AG09319 (cell line): ENCODE results near the gene KLHL29.
"Not testable (repeated sequence)": the region's sequence is repeated elsewhere in the genome, so short reads cannot be mapped to it uniquely, and the experiment has no call there.

Experiments
- DNase-seq: peaks from one replicate; pipeline ENCODE4 v3.0.0-alpha.2; 2010; ENCODE audit warnings: low read depth; ENCODE audit errors: extremely low read depth
- TF ChIP-seq, protein P1 (sequence below): IDR thresholded peaks from 2 replicates; pipeline ENCODE4 v1.5.1; 2011; ENCODE audit warnings: low read depth, mild to moderate bottlenecking, inconsistent platforms, low read length, moderate library complexity

KLHL29 gene

DNA sequence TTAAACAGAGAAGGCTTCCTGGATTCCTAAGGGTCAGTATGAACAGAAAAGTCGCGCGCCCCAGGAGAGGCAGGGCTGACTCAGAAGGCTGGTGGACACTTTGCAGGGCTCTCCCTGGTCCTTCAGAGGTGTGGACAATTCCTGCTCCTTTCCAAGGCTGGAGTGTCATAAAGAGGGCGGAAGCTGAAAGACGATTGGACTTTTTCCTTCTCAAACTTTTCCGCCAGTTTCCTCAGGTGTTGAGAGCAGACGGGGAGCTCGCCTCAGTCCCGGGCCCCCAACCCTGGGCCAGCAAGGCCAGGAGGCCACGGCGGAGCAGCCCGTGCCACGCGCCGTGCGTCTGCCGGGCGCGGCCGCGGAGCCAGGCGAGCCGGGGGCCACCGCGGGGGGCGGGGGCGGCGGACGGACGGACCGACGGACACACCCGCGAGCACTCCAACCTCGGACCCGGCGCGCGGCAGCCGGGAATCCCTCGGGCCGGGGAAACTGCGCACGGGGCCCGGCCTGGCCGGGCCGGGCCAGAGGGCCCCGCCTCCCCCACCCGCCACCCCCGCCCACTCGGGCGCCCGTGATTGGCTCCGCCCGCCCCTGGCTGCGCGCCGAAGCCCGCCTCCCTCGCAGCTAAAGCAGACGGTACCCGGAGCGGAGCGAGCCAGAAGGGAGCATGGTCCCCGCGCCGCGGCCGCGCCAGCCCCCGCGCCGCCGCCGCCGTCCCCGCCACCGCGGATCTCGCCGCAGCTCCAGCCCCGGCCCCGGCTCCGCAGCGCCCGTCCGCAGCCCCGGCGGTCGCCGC, at the start of gene KLHL29:
Gene KLHL29 (plus strand): TSS at position 629 of the 793 bp plus-strand sequence. CDS start 177,018 bp downstream, outside the sequence.
- no peak for DNase-seq
- TF ChIP-seq, protein P1, sequence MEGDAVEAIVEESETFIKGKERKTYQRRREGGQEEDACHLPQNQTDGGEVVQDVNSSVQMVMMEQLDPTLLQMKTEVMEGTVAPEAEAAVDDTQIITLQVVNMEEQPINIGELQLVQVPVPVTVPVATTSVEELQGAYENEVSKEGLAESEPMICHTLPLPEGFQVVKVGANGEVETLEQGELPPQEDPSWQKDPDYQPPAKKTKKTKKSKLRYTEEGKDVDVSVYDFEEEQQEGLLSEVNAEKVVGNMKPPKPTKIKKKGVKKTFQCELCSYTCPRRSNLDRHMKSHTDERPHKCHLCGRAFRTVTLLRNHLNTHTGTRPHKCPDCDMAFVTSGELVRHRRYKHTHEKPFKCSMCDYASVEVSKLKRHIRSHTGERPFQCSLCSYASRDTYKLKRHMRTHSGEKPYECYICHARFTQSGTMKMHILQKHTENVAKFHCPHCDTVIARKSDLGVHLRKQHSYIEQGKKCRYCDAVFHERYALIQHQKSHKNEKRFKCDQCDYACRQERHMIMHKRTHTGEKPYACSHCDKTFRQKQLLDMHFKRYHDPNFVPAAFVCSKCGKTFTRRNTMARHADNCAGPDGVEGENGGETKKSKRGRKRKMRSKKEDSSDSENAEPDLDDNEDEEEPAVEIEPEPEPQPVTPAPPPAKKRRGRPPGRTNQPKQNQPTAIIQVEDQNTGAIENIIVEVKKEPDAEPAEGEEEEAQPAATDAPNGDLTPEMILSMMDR, result no peak

DNA sequence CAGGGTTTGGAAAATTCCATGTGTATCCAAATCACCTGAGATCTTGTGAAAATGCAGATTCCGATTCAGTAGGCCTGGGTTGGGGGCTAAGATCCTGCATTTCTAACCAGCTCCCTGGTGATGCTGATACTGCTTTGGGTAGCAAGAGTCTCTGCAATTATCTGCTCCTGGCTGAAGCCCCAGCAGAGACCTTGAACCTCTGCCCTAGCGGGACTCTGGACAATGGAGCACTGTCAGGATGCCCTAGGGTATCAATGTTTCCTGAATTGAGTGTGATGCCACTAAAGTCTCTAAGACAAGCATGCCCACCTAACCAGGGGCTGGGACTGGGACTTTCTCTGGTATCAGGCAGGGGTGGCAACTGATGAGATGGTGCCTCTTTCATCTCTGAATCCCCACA, 49.4 kb upstream of the KLHL29 start:
- DNase-seq, result no peak
- TF ChIP-seq, protein P1, result no peak

DNA sequence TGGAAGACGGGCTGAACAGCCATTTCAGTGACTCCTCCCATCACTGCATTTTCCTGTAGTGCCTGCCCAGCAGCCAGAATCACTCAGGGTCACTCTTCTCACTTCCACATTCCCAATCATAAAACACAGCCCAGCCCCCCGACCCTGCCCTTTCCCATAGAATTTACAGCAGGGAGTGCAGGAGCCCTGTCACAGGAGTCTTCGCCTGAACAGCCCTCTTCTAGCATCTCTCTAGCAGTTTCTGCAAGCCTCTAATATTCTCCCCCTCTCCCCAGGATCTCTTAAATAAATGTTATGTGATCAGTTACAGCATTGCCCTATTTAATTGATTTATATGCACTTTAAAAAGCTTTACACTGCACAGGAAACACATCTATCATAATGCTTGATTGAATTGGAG, 42.9 kb upstream of the KLHL29 start:
- TF ChIP-seq, protein P1, result no peak
- DNase-seq, result no peak

DNA sequence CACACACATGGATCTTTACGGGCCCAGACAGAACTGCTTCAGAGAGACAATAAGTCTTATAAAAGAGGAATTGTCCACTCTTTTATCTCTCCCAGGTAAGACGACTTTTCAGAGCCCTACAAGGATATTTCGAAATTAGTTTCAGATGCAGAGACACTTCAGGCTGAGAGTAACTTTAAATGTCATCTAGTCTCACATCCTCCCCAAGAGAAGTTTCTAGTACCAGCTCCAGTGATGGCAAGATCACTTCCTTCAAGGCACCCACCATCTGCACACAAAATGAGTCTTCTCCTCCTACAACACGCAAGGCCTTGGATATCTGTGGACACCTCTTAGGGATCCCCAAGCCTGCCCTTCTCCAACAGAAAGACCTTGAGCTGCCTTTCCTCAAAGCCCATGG, 39.0 kb upstream of the KLHL29 start:
- TF ChIP-seq, protein P1, result no peak

DNA sequence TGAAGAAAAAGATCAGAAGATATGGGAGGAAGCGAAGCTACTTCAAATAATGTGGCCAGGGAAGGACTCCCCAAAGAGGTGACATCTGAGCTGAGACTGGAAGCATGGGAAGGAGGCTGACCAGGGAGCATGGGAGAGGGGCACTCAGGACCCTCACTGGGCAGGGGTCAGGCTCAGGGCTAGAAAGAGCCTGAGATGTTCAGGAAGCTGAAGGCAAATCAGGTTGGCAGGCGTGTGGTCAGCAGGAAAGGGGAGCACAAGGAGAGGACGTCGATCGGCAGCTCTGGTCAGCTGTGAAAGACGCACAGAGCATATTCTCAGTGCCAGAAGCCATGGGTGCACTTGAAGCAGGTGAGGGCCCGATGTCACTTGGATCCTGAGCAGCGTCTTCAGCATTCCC, 38.2 kb upstream of the KLHL29 start:
- no peak for DNase-seq
- TF ChIP-seq, protein P1, result no peak

More for the DNA sequence above, 39.0 kb upstream of the KLHL29 start:
- DNase-seq, result no peak

DNA sequence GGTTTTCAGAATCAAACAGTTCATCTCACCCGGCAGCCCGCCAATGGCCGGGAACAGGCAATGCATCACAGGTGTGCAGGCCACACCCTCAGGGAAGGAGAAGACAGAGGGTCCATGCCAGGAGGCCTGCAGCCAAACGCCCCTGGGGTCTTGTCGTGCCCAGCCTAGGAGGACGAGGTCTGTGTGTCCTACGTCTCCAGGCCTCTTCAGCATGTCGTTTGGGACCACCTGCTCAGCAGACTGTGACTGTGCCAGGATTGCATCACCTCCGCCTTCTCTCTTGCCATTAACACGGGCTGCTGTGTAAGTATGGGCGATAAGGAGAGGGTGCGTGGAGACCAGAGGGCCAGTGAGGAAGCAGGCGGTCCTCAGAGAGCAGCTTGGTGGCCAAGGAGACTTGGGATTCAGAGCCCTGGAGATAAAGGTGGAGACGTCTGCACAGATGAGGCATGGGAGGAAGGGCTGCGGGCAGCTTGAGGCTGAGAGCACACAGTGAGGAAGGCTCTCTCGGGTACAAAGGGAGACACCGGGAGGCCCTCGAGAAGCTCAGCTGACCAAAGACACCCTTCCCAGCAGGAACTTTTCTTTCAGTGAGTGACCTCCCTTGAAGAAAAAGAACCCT, 37.4 kb upstream of the KLHL29 start:
- no peak for DNase-seq
- TF ChIP-seq, protein P1, result no peak

DNA sequence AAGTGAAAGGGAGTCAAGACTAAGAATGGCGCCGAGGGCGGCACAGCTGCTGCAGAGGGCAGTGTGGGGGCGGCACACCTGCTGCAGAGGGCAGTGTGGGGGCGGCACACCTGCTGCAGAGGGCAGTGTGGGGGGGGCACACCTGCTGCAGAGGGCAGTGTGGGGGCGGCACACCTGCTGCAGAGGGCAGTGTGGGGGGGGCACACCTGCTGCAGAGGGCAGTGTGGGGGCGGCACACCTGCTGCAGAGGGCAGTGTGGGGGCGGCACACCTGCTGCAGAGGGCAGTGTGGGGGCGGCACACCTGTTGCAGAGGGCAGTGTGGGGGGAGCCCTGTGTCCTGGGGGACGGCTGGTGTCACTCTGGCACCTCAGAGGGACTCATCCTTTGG, 36.9 kb upstream of the KLHL29 start:
- DNase-seq, result not testable (repeated sequence)
